ENCODE data around the gene A2M. TPM values are rescaled to one million over a fixed set of nuclear protein-coding genes. Genes with fewer than 3 reads are reported as not detected.

A2M gene
- total and polyA plus RNA-seq, 2 donors (not counting 1 experiment from before 2014, with no cell fraction given): 0.04 TPM; not detected in 1

- ChIA-PET POLR2A (no interaction called here), CTCF (no interaction called here)
- no peaks in the 10 kb centered on the region for H3K4me1 Mint-ChIP-seq
- Histone ChIP-seq H3K4me1 (ENCODE audit: control insufficient read depth in 2 of 2, insufficient read depth in 2 of 2, low read length in 2 of 2) (no peaks in the 10 kb centered on the region), H3K36me3 (replicated peaks in 1 of 2; ENCODE audit: control extremely low read depth in 1 of 2, control insufficient read depth in 1 of 2, extremely low read depth in 1 of 2, insufficient read depth in 2 of 2, low read length in 1 of 2) (no peaks in the 10 kb centered on the region), H3K27ac (ENCODE audit: low read length in 2 of 2) (no peak overlapping the region), H3K27me3 (replicated peaks in 1 of 4; ENCODE audit: control extremely low read depth in 1 of 4, control insufficient read depth in 3 of 4, insufficient read depth in 4 of 4, low read length in 3 of 4) (peaks cover 0 to 7% (median 0%) of the 10 kb centered on the region in 4 experiments), H3K4me2 (replicated peaks; ENCODE audit: low read depth, low read length, poor library complexity, severe bottlenecking) (no peak overlapping the region), H3K79me2 (ENCODE audit: control insufficient read depth, insufficient read depth, low read length) (no peaks in the 10 kb centered on the region), H3K9ac (ENCODE audit: low read length) (no peak overlapping the region), H3K4me3 (ENCODE audit: control extremely low read depth in 1 of 5, extremely low read depth in 1 of 5, insufficient read depth in 1 of 5, low read depth in 2 of 5, low read length in 4 of 5) (no peak overlapping the region), H4K20me1 (ENCODE audit: control insufficient read depth, insufficient read depth, low read length, poor library complexity, severe bottlenecking) (no peaks in the 10 kb centered on the region), H2AFZ (ENCODE audit: insufficient read depth, low read depth, low read length, poor library complexity, severe bottlenecking) (no peak overlapping the region), H3K9me3 (ENCODE audit: control extremely low read depth in 1 of 3, control insufficient read depth in 2 of 3, insufficient read depth in 1 of 3, low read length in 2 of 3) (peaks cover 0 to 5% (median 5%) of the 10 kb centered on the region in 3 donors)
- H3K27ac Mint-ChIP-seq: no peak overlapping the region
- H3K4me3 Mint-ChIP-seq: no peak overlapping the region
- TF ChIP-seq EZH2 (IDR thresholded peaks at IDR 0.05; ENCODE audit: borderline replicate concordance, insufficient read depth, low read depth, low read length, poor library complexity, severe bottlenecking): no peak
- TF ChIP-seq, protein P1, sequence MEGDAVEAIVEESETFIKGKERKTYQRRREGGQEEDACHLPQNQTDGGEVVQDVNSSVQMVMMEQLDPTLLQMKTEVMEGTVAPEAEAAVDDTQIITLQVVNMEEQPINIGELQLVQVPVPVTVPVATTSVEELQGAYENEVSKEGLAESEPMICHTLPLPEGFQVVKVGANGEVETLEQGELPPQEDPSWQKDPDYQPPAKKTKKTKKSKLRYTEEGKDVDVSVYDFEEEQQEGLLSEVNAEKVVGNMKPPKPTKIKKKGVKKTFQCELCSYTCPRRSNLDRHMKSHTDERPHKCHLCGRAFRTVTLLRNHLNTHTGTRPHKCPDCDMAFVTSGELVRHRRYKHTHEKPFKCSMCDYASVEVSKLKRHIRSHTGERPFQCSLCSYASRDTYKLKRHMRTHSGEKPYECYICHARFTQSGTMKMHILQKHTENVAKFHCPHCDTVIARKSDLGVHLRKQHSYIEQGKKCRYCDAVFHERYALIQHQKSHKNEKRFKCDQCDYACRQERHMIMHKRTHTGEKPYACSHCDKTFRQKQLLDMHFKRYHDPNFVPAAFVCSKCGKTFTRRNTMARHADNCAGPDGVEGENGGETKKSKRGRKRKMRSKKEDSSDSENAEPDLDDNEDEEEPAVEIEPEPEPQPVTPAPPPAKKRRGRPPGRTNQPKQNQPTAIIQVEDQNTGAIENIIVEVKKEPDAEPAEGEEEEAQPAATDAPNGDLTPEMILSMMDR (IDR thresholded peaks at IDR 0.05): no peak
- peaks cover 22% of the 10 kb centered on the region for H3K27me3 Mint-ChIP-seq
- H3K9me3 Mint-ChIP-seq (ENCODE audit: insufficient read depth): peaks cover 3% of the 10 kb centered on the region
- no peak for ATAC-seq (ENCODE audit: low read depth)
- DNase-seq: no peak
- intact Hi-C loops (cut with micrococcal nuclease): no loop called here
- 100% methylated on average over 2 of the region's 4 CpGs for WGBS (ENCODE audit: insufficient coverage)
These were observed 29.0 kb upstream of the A2M start for GRCh38 chr12:9144730-9145106.

- Histone ChIP-seq H3K4me1 (ENCODE audit: control insufficient read depth in 2 of 2, insufficient read depth in 2 of 2, low read length in 2 of 2) (no peaks in the 10 kb centered on the region), H2AFZ (ENCODE audit: insufficient read depth, low read depth, low read length, poor library complexity, severe bottlenecking) (no peak overlapping the region), H3K9ac (ENCODE audit: low read length) (no peak overlapping the region), H3K27ac (ENCODE audit: low read length in 2 of 2) (no peak overlapping the region), H4K20me1 (ENCODE audit: control insufficient read depth, insufficient read depth, low read length, poor library complexity, severe bottlenecking) (no peaks in the 10 kb centered on the region), H3K36me3 (replicated peaks in 1 of 2; ENCODE audit: control extremely low read depth in 1 of 2, control insufficient read depth in 1 of 2, extremely low read depth in 1 of 2, insufficient read depth in 2 of 2, low read length in 1 of 2) (no peaks in the 10 kb centered on the region), H3K4me2 (replicated peaks; ENCODE audit: low read depth, low read length, poor library complexity, severe bottlenecking) (no peak overlapping the region), H3K79me2 (ENCODE audit: control insufficient read depth, insufficient read depth, low read length) (no peaks in the 10 kb centered on the region), H3K9me3 (ENCODE audit: control extremely low read depth in 1 of 3, control insufficient read depth in 2 of 3, insufficient read depth in 1 of 3, low read length in 2 of 3) (peaks cover 0 to 5% (median 5%) of the 10 kb centered on the region in 3 donors), H3K27me3 (replicated peaks in 1 of 4; ENCODE audit: control extremely low read depth in 1 of 4, control insufficient read depth in 3 of 4, insufficient read depth in 4 of 4, low read length in 3 of 4) (peaks cover 0 to 6% (median 0%) of the 10 kb centered on the region in 4 experiments), H3K4me3 (ENCODE audit: control extremely low read depth in 1 of 5, extremely low read depth in 1 of 5, insufficient read depth in 1 of 5, low read depth in 2 of 5, low read length in 4 of 5) (no peak overlapping the region)
- Mint-ChIP-seq H3K4me1 (no peaks in the 10 kb centered on the region), H3K27me3 (peaks cover 24% of the 10 kb centered on the region), H3K4me3 (no peak overlapping the region), H3K27ac (no peak overlapping the region), H3K9me3 (ENCODE audit: insufficient read depth) (peaks cover 3% of the 10 kb centered on the region)
- intact Hi-C loops (cut with micrococcal nuclease): no loop called here
- DNase-seq (no peak), ATAC-seq (ENCODE audit: low read depth) (no peak)
- TF ChIP-seq, protein P1 (IDR thresholded peaks at IDR 0.05): no peak
- no peak for TF ChIP-seq EZH2 (IDR thresholded peaks at IDR 0.05; ENCODE audit: borderline replicate concordance, insufficient read depth, low read depth, low read length, poor library complexity, severe bottlenecking)
- CTCF ChIA-PET: no interaction called here
- WGBS (ENCODE audit: insufficient coverage): 100% methylated on average over 3 of the region's 3 CpGs
- POLR2A ChIA-PET: no interaction called here
These were observed 28.4 kb upstream of the A2M start for GRCh38 chr12:9143929-9144729.
